Stomach (tissue), 4 donors: Measurements from ENCODE around the gene VWA2.

ENCODE experiments used
- CTCF ChIP-seq, 7 experiments: fragments of 450-650 bp in 4 of 7; fragments of 200-600 bp in 3 of 7; sonication (generic) in 3 of 7; IDR thresholded peaks; one replicate each; pipeline ENCODE4 v1.5.1; 2016 to 2019; ENCODE audit warnings: antibody characterized with exemption in 7 of 7, control low read depth in 2 of 7, mild to moderate bottlenecking in 1 of 7
- EP300 ChIP-seq: sonication (generic); formaldehyde crosslinking; IDR thresholded peaks from one replicate; pipeline ENCODE4 v1.6.1; 2017; ENCODE audit warnings: antibody characterized with exemption
- POLR2A ChIP-seq, 4 donors: fragments of 450-650 bp; IDR thresholded peaks; one replicate each; pipeline ENCODE4 v1.6.1; 2016; ENCODE audit warnings: antibody characterized with exemption in 4 of 4, control low read depth in 2 of 4, mild to moderate bottlenecking in 1 of 4, moderate library complexity in 1 of 4
- POLR2AphosphoS5 ChIP-seq, 3 donors: sonication (generic); formaldehyde crosslinking; IDR thresholded peaks; one replicate each; pipeline ENCODE4 v1.6.1; 2016; ENCODE audit warnings: antibody characterized with exemption in 3 of 3

GRCh38 chr10:114313866-114314265, 74.8 kb downstream of the VWA2 start:
- TF ChIP-seq POLR2A (IDR thresholded peaks at IDR 0.05) (no peak), CTCF (IDR thresholded peaks at IDR 0.05) (no peak), POLR2AphosphoS5 (IDR thresholded peaks at IDR 0.05) (no peak), EP300 (no peak)
